ENCODE results near the gene ASS1.

GRCh38 chr9:130399768-130400167 lies 45.0 kb upstream of the ASS1 start:
- TF ChIP-seq CTCF (IDR thresholded peaks at IDR 0.05) (no peak), POLR2A (IDR thresholded peaks at IDR 0.05) (no peak)

All from uterus (tissue), 2 donors.